ENCODE results near the gene NSUN7.
A peak's percentile ranks its signal among the peaks of the same experiment; 100 is the strongest.

NSUN7 gene

GRCh38 chr4:40718586-40718985 is 31.2 kb upstream of the NSUN7 start:
- peaks cover 9% of the 10 kb centered on the region for H3K4me1 ChIP-seq (ENCODE audit: insufficient read depth, low read length, poor library complexity, severe bottlenecking)
- no peak for TF ChIP-seq EZH2phosphoT487 (IDR thresholded peaks at IDR 0.05; ENCODE audit: borderline replicate concordance)
- TF ChIP-seq CTCF (conservative IDR thresholded peaks at IDR 0.05; ENCODE audit: low read length): no peak
- no peak overlapping the region for H3K4me2 ChIP-seq (ENCODE audit: low read depth, low read length, poor library complexity, severe bottlenecking)
- H3K9ac ChIP-seq (ENCODE audit: low read depth, low read length, poor library complexity, severe bottlenecking): no peak overlapping the region
- no peaks in the 10 kb centered on the region for H4K20me1 ChIP-seq (ENCODE audit: insufficient read depth, low read length, poor library complexity, severe bottlenecking)
- H3K9me3 ChIP-seq (ENCODE audit: insufficient read depth, low read depth, low read length): no peaks in the 10 kb centered on the region
- no peaks in the 10 kb centered on the region for H3K79me2 ChIP-seq (ENCODE audit: insufficient read depth, low read length)
- peak overlapping the region; percentile 29; the same call in 1 of the 2 replicates for H2AFZ ChIP-seq (ENCODE audit: low read length)
- no peaks in the 10 kb centered on the region for H3K36me3 ChIP-seq (ENCODE audit: insufficient read depth, low read length)
- no peak overlapping the region for H3K4me3 ChIP-seq (ENCODE audit: low read length, poor library complexity, severe bottlenecking)
- no peaks in the 10 kb centered on the region for H3F3A ChIP-seq (ENCODE audit: low read depth)
- no peaks in the 10 kb centered on the region for H3K9me2 ChIP-seq (replicated peaks; ENCODE audit: low read depth, low read length)
- H3K27me3 ChIP-seq (ENCODE audit: insufficient read depth, low read length, poor library complexity, severe bottlenecking): no peaks in the 10 kb centered on the region

- H4K20me1 ChIP-seq (ENCODE audit: insufficient read depth, low read length, poor library complexity, severe bottlenecking): no peaks in the 10 kb centered on the region
- H3K4me3 ChIP-seq (ENCODE audit: low read length, poor library complexity, severe bottlenecking): no peak overlapping the region
- no peaks in the 10 kb centered on the region for H3K36me3 ChIP-seq (ENCODE audit: insufficient read depth, low read length)
- H3K4me1 ChIP-seq (ENCODE audit: insufficient read depth, low read length, poor library complexity, severe bottlenecking): peaks cover 9% of the 10 kb centered on the region
- no peaks in the 10 kb centered on the region for H3F3A ChIP-seq (ENCODE audit: low read depth)
- peak overlapping the region; percentile 29; the same call in 1 of the 2 replicates for H2AFZ ChIP-seq (ENCODE audit: low read length)
- no peaks in the 10 kb centered on the region for H3K9me3 ChIP-seq (ENCODE audit: insufficient read depth, low read depth, low read length)
- TF ChIP-seq EZH2phosphoT487 (IDR thresholded peaks at IDR 0.05; ENCODE audit: borderline replicate concordance): no peak
- TF ChIP-seq CTCF (conservative IDR thresholded peaks at IDR 0.05; ENCODE audit: low read length): peak; percentile 61
- no peaks in the 10 kb centered on the region for H3K79me2 ChIP-seq (ENCODE audit: insufficient read depth, low read length)
- H3K27me3 ChIP-seq (ENCODE audit: insufficient read depth, low read length, poor library complexity, severe bottlenecking): no peaks in the 10 kb centered on the region
- H3K9ac ChIP-seq (ENCODE audit: low read depth, low read length, poor library complexity, severe bottlenecking): no peak overlapping the region
- no peak overlapping the region for H3K4me2 ChIP-seq (ENCODE audit: low read depth, low read length, poor library complexity, severe bottlenecking)
- no peaks in the 10 kb centered on the region for H3K9me2 ChIP-seq (replicated peaks; ENCODE audit: low read depth, low read length)
Measured at GRCh38 chr4:40719008-40719623, 30.6 kb upstream of the NSUN7 start.

GRCh38 chr4:40720351-40720750 is 29.4 kb upstream of the NSUN7 start:
- Histone ChIP-seq H3F3A (ENCODE audit: low read depth) (no peaks in the 10 kb centered on the region), H2AFZ (ENCODE audit: low read length) (no peak overlapping the region), H3K36me3 (ENCODE audit: insufficient read depth, low read length) (no peaks in the 10 kb centered on the region), H3K27me3 (ENCODE audit: insufficient read depth, low read length, poor library complexity, severe bottlenecking) (no peaks in the 10 kb centered on the region), H3K9me2 (replicated peaks; ENCODE audit: low read depth, low read length) (no peaks in the 10 kb centered on the region), H4K20me1 (ENCODE audit: insufficient read depth, low read length, poor library complexity, severe bottlenecking) (no peaks in the 10 kb centered on the region), H3K4me2 (ENCODE audit: low read depth, low read length, poor library complexity, severe bottlenecking) (no peak overlapping the region), H3K4me1 (ENCODE audit: insufficient read depth, low read length, poor library complexity, severe bottlenecking) (peaks cover 9% of the 10 kb centered on the region), H3K9me3 (ENCODE audit: insufficient read depth, low read depth, low read length) (no peaks in the 10 kb centered on the region), H3K4me3 (ENCODE audit: low read length, poor library complexity, severe bottlenecking) (no peak overlapping the region), H3K79me2 (ENCODE audit: insufficient read depth, low read length) (no peaks in the 10 kb centered on the region), H3K9ac (ENCODE audit: low read depth, low read length, poor library complexity, severe bottlenecking) (no peak overlapping the region)
- no peak for TF ChIP-seq EZH2phosphoT487 (IDR thresholded peaks at IDR 0.05; ENCODE audit: borderline replicate concordance)
- no peak for TF ChIP-seq CTCF (conservative IDR thresholded peaks at IDR 0.05; ENCODE audit: low read length)

Measured in Loucy (cell line).